Gastroesophageal sphincter (tissue), 4 donors: ENCODE data around the gene DLX4. TPM values are rescaled to one million over a fixed set of nuclear protein-coding genes. Genes with fewer than 3 reads are reported as not detected.

Experiments
- ATAC-seq: fragments of 150-250 bp; one replicate; pipeline ENCODE4 v1.9.1; 2016; ENCODE audit warnings: mild to moderate bottlenecking, moderate library complexity
- H3K27ac ChIP-seq, 4 donors: fragments of 200-600 bp; sonication (generic) in 3 of 4; 1 replicate in 3 of 4; 2 replicates in 1 of 4; pipeline ENCODE4 v1.5.1; 2016 to 2019
- H3K27me3 ChIP-seq: fragments of 200-600 bp; sonication (generic); one replicate; pipeline ENCODE4 v1.5.1; 2019
- H3K36me3 ChIP-seq, 2 donors: fragments of 200-600 bp; sonication (generic); one replicate each; pipeline ENCODE4 v1.5.1; 2019; ENCODE audit warnings: control low read depth in 1 of 2
- H3K4me1 ChIP-seq, 3 donors: fragments of 200-600 bp; sonication (generic); 1 replicate in 2 of 3; 2 replicates in 1 of 3; pipeline ENCODE4 v1.5.1; 2016 to 2019; ENCODE audit warnings: control low read depth in 2 of 3
- H3K4me3 ChIP-seq, 2 donors: fragments of 200-600 bp; sonication (generic); one replicate each; pipeline ENCODE4 v1.5.1; 2019; ENCODE audit warnings: mild to moderate bottlenecking in 1 of 2, moderate library complexity in 1 of 2
- H3K9me3 ChIP-seq, 3 donors: fragments of 200-600 bp; sonication (generic); one replicate each; pipeline ENCODE4 v1.5.1; 2017 to 2019; ENCODE audit warnings: control low read depth in 2 of 3
- CTCF ChIP-seq, 4 experiments: fragments of 200-600 bp in 2 of 4; fragments of 450-650 bp in 2 of 4; sonication (generic) in 1 of 4; IDR thresholded peaks; one replicate each; pipeline ENCODE4 v1.5.1; 2017 to 2019; ENCODE audit warnings: antibody characterized with exemption in 4 of 4, mild to moderate bottlenecking in 2 of 4, moderate library complexity in 2 of 4
- EP300 ChIP-seq: sonication (generic); formaldehyde crosslinking; IDR thresholded peaks from one replicate; pipeline ENCODE4 v1.6.1; 2017; ENCODE audit warnings: antibody characterized with exemption, mild to moderate bottlenecking
- POLR2A ChIP-seq, 2 donors: fragments of 450-650 bp; IDR thresholded peaks; one replicate each; pipeline ENCODE4 v1.6.1; 2017; ENCODE audit warnings: antibody characterized with exemption in 2 of 2, mild to moderate bottlenecking in 2 of 2, moderate library complexity in 1 of 2
- POLR2AphosphoS5 ChIP-seq: sonication (generic); formaldehyde crosslinking; IDR thresholded peaks from one replicate; pipeline ENCODE4 v1.6.1; 2017; ENCODE audit warnings: antibody characterized with exemption
- WGBS, 2 donors: methylation state at CpG; one replicate each; pipeline ENCODE4 v1.1.5; 2018; ENCODE audit warnings: low coverage in 1 of 2; 5-methylcytosine and 5-hydroxymethylcytosine counted together
- total RNA-seq, 4 donors: library from RNA; depleted of rRNA; stranded (reverse); fragments of >200 nt; gene quantifications; one replicate each; pipeline ENCODE4 v1.1.0, GENCODE V29; 2016

Gene DLX4
- total RNA-seq, 4 donors from 2014 or later, result 0.35 TPM; not detected in 3

- TF ChIP-seq POLR2A (IDR thresholded peaks at IDR 0.05), result no peak
- TF ChIP-seq CTCF (IDR thresholded peaks at IDR 0.05), result no peak
- no peak for TF ChIP-seq EP300
- TF ChIP-seq POLR2AphosphoS5, result no peak
- H3K4me1 ChIP-seq, result no peaks in the 10 kb centered on the region
- H3K36me3 ChIP-seq, result no peaks in the 10 kb centered on the region
- ATAC-seq, result no peak
- 70 to 71% methylated on average over 3 to 4 of the region's 4 CpGs for WGBS, 2 donors
- peaks cover 71% of the 10 kb centered on the region for H3K27me3 ChIP-seq
- H3K4me3 ChIP-seq, result no peak overlapping the region
- no peak overlapping the region for H3K27ac ChIP-seq
- peaks cover 0 to 5% (median 0%) of the 10 kb centered on the region in 3 donors for H3K9me3 ChIP-seq
Measured at GRCh38 chr17:50003911-50004310, 34.9 kb downstream of the DLX4 start.

DNA sequence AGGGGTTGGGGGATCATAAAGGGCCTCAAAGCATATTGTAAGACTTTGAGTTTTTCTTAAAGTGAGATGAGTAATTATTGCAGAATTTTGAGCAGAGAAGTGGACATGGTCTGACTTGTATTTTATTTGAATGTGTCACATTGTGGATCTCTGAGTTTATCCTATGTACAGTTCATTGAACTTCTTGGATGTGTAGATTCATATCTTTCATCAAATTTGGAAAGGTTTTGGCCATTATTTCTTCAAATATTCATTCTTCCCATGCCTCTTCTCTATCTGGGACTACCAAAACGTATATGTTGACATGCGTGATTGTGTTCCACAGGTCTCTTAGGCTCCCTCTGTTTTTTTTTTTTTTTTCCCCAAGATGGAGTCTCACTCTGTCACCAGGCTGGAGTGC is 40.3 kb downstream of the DLX4 start:
- peaks cover 35% of the 10 kb centered on the region for H3K27me3 ChIP-seq
- WGBS, 2 donors, result 53 to 100% methylated on average over 1 to 2 of the region's 2 CpGs
- H3K4me3 ChIP-seq, result no peak overlapping the region

GRCh38 chr17:50013079-50013478 is 44.1 kb downstream of the DLX4 start:
- H3K27me3 ChIP-seq, result peaks cover 22% of the 10 kb centered on the region
- no peaks in the 10 kb centered on the region for H3K4me1 ChIP-seq
- ATAC-seq, result no peak
- 80 to 91% methylated on average over 1 to 2 of the region's 2 CpGs for WGBS, 2 donors
- no peak for TF ChIP-seq CTCF (IDR thresholded peaks at IDR 0.05)
- no peak for TF ChIP-seq EP300
- no peak for TF ChIP-seq POLR2A (IDR thresholded peaks at IDR 0.05)
- TF ChIP-seq POLR2AphosphoS5, result no peak
- H3K4me3 ChIP-seq, result no peak overlapping the region
- peaks cover 0 to 45% (median 0%) of the 10 kb centered on the region in 3 donors for H3K9me3 ChIP-seq
- H3K27ac ChIP-seq, result no peak overlapping the region
- H3K36me3 ChIP-seq, result no peaks in the 10 kb centered on the region

More for the DNA sequence above, 40.3 kb downstream of the DLX4 start:
- no peaks in the 10 kb centered on the region for H3K4me1 ChIP-seq
- H3K9me3 ChIP-seq, result peaks cover 0 to 40% (median 0%) of the 10 kb centered on the region in 3 donors
- ATAC-seq, result no peak
- no peaks in the 10 kb centered on the region for H3K36me3 ChIP-seq
- TF ChIP-seq POLR2AphosphoS5 (no peak), POLR2A (IDR thresholded peaks at IDR 0.05) (no peak), EP300 (no peak), CTCF (IDR thresholded peaks at IDR 0.05) (no peak)
- no peak overlapping the region for H3K27ac ChIP-seq

- ATAC-seq, result no peak
- WGBS, 2 donors, result 0 to 75% methylated on average over 1 of the region's 1 CpG
- Histone ChIP-seq H3K27ac (no peak overlapping the region), H3K36me3 (no peaks in the 10 kb centered on the region), H3K4me1 (no peaks in the 10 kb centered on the region), H3K4me3 (no peak overlapping the region), H3K9me3 (peaks cover 0 to 33% (median 0%) of the 10 kb centered on the region in 3 donors), H3K27me3 (peaks cover 22% of the 10 kb centered on the region)
- TF ChIP-seq POLR2AphosphoS5 (no peak), EP300 (no peak), CTCF (IDR thresholded peaks at IDR 0.05) (no peak), POLR2A (IDR thresholded peaks at IDR 0.05) (no peak)
Measured at GRCh38 chr17:50014471-50015088, 45.6 kb downstream of the DLX4 start.

DNA sequence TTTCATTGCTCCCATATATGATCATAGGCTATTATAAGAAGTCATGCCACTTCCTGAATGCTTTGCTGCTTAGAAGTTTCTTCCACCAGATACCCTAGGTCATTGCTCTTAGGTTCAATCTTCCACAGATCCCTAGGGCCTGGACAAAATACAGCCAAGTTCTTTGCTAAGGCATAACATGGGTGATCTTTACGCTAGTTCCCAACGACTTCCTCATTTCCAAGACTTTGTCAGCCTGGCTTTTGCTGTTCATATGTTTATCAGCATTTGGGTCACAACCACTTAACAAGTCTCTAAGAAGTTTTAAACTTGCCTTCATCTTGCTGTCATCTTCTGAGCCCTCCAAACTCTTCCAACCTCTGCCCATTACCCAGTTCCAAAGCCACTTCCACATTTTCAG is 46.2 kb downstream of the DLX4 start:
- TF ChIP-seq CTCF (IDR thresholded peaks at IDR 0.05) (no peak), POLR2AphosphoS5 (no peak), EP300 (no peak)
- Histone ChIP-seq H3K9me3 (peaks cover 0 to 28% (median 0%) of the 10 kb centered on the region in 3 donors), H3K36me3 (no peaks in the 10 kb centered on the region), H3K27ac (no peak overlapping the region), H3K27me3 (peaks cover 16% of the 10 kb centered on the region), H3K4me3 (no peak overlapping the region), H3K4me1 (no peaks in the 10 kb centered on the region)
- ATAC-seq, result no peak
- 80 to 94% methylated on average over 2 of the region's 2 CpGs for WGBS, 2 donors
